Karpas-422 (cell line): ENCODE measurements around the gene SP5. TPM values are rescaled to one million over a fixed set of nuclear protein-coding genes. Genes with fewer than 3 reads are reported as not detected.

ENCODE experiments used
- DNase-seq: peaks from one replicate; pipeline ENCODE4 v3.0.0-alpha.2; 2015
- H2AFZ ChIP-seq: fragments of 200-600 bp; sonication (generic); 2 replicates; pipeline ENCODE4 v1.6.1; 2014; ENCODE audit warnings: antibody characterized with exemption, low read length, mixed read lengths
- H3K27ac ChIP-seq: fragments of 200-600 bp; sonication (generic); 2 replicates; pipeline ENCODE4 v1.5.1; 2014; ENCODE audit warnings: mild to moderate bottlenecking, low read length, moderate library complexity
- H3K27me3 ChIP-seq: fragments of 200-600 bp; sonication (generic); 2 replicates; pipeline ENCODE4 v1.6.1; 2014; ENCODE audit warnings: low read length, mixed read lengths
- H3K36me3 ChIP-seq: fragments of 200-600 bp; sonication (generic); 2 replicates; pipeline ENCODE4 v1.6.1; 2014; ENCODE audit warnings: low read length, mixed read lengths; ENCODE audit not compliant: insufficient read depth
- H3K4me1 ChIP-seq: fragments of 200-600 bp; sonication (generic); 2 replicates; pipeline ENCODE4 v1.6.1; 2014; ENCODE audit warnings: mild to moderate bottlenecking, low read length, mixed read lengths
- H3K4me2 ChIP-seq: fragments of 200-600 bp; sonication (generic); 2 replicates; pipeline ENCODE4 v1.6.1; 2014; ENCODE audit warnings: low read length, low read depth, mild to moderate bottlenecking; ENCODE audit not compliant: poor library complexity, severe bottlenecking
- H3K4me3 ChIP-seq: fragments of 200-600 bp; sonication (generic); 2 replicates; pipeline ENCODE4 v1.5.1; 2014; ENCODE audit warnings: mild to moderate bottlenecking, antibody characterized with exemption, low read length, mixed read lengths
- H3K79me2 ChIP-seq: fragments of 200-600 bp; sonication (generic); 2 replicates; pipeline ENCODE4 v1.6.1; 2014; ENCODE audit warnings: mild to moderate bottlenecking, low read length, mixed read lengths
- H3K9ac ChIP-seq: fragments of 200-600 bp; sonication (generic); 2 replicates; pipeline ENCODE4 v1.6.0; 2014; ENCODE audit warnings: low read length
- H3K9me2 ChIP-seq: fragments of 200-600 bp; sonication (generic), shearing (Covaris generic); replicated peaks from 2 replicates; pipeline ENCODE4 v1.6.0; 2014; ENCODE audit warnings: mild to moderate bottlenecking, low read length, moderate library complexity; ENCODE audit not compliant: insufficient read depth
- H3K9me3 ChIP-seq: fragments of 300-700, 200-600 bp; sonication (generic); 2 replicates; pipeline ENCODE4 v1.6.1; 2014; ENCODE audit warnings: low read length, mixed read lengths
- H4K20me1 ChIP-seq: fragments of 200-600 bp; sonication (generic); 2 replicates; pipeline ENCODE4 v1.6.1; 2014; ENCODE audit warnings: mild to moderate bottlenecking, antibody characterized with exemption, low read length, low read depth; ENCODE audit not compliant: insufficient read depth
- total RNA-seq: library from RNA; depleted of rRNA; stranded (reverse); fragments of >200 nt; shearing (Covaris generic); gene quantifications from 2 replicates; pipeline ENCODE4 v1.2.3, GENCODE V29; 2014; ENCODE audit warnings: low replicate concordance

SP5 gene
- total RNA-seq, 1 experiment from 2014 or later, result not detected

GRCh38 chr2:170701011-170701410, 14.1 kb upstream of the SP5 start:
- Histone ChIP-seq H3K27me3 (no peaks in the 10 kb centered on the region; the same call in 1 of the 2 replicates), H3K4me1 (no peaks in the 10 kb centered on the region)

GRCh38 chr2:170703776-170704476, 11.2 kb upstream of the SP5 start:
- Histone ChIP-seq H3K4me3 (no peak overlapping the region), H3K4me1 (no peaks in the 10 kb centered on the region), H3K9ac (no peak overlapping the region), H3K4me2 (no peak overlapping the region), H3K79me2 (no peaks in the 10 kb centered on the region), H3K27ac (no peak overlapping the region), H4K20me1 (no peaks in the 10 kb centered on the region), H2AFZ (no peak overlapping the region), H3K9me2 (no peaks in the 10 kb centered on the region), H3K9me3 (no peaks in the 10 kb centered on the region), H3K27me3 (no peaks in the 10 kb centered on the region; the same call in 1 of the 2 replicates), H3K36me3 (no peaks in the 10 kb centered on the region)
- no peak for DNase-seq

More at GRCh38 chr2:170701011-170701410, 14.1 kb upstream of the SP5 start:
- no peaks in the 10 kb centered on the region for H3K9me3 ChIP-seq
- H3K9me2 ChIP-seq, result no peaks in the 10 kb centered on the region
- no peaks in the 10 kb centered on the region for H3K79me2 ChIP-seq
- H2AFZ ChIP-seq, result no peak overlapping the region
- H3K36me3 ChIP-seq, result no peaks in the 10 kb centered on the region
- H4K20me1 ChIP-seq, result no peaks in the 10 kb centered on the region
- H3K4me3 ChIP-seq, result no peak overlapping the region
- H3K4me2 ChIP-seq, result no peak overlapping the region
- H3K9ac ChIP-seq, result no peak overlapping the region
- no peak overlapping the region for H3K27ac ChIP-seq
- no peak for DNase-seq

- Histone ChIP-seq H3K4me3 (no peak overlapping the region), H3K36me3 (no peaks in the 10 kb centered on the region), H3K9me2 (no peaks in the 10 kb centered on the region), H3K9ac (no peak overlapping the region), H3K79me2 (no peaks in the 10 kb centered on the region), H3K4me1 (no peaks in the 10 kb centered on the region), H3K4me2 (no peak overlapping the region), H3K27ac (no peak overlapping the region), H3K27me3 (no peaks in the 10 kb centered on the region), H2AFZ (no peak overlapping the region), H3K9me3 (no peaks in the 10 kb centered on the region), H4K20me1 (no peaks in the 10 kb centered on the region)
- DNase-seq, result no peak
These were observed 7.0 kb upstream of the SP5 start for GRCh38 chr2:170707821-170708795.

- Histone ChIP-seq H3K4me2 (no peak overlapping the region), H4K20me1 (no peaks in the 10 kb centered on the region), H3K9ac (no peak overlapping the region), H3K27ac (no peak overlapping the region), H3K4me3 (no peak overlapping the region), H3K36me3 (no peaks in the 10 kb centered on the region), H3K79me2 (no peaks in the 10 kb centered on the region), H3K27me3 (no peaks in the 10 kb centered on the region), H3K4me1 (no peaks in the 10 kb centered on the region), H3K9me2 (no peaks in the 10 kb centered on the region), H2AFZ (no peak overlapping the region), H3K9me3 (no peaks in the 10 kb centered on the region)
- no peak for DNase-seq
These were observed 4.5 kb upstream of the SP5 start for GRCh38 chr2:170710609-170710979.

- Histone ChIP-seq H3K27me3 (no peaks in the 10 kb centered on the region), H4K20me1 (no peaks in the 10 kb centered on the region), H3K4me2 (no peak overlapping the region), H3K36me3 (no peaks in the 10 kb centered on the region), H3K4me1 (no peaks in the 10 kb centered on the region), H3K9ac (no peak overlapping the region), H3K9me3 (no peaks in the 10 kb centered on the region), H3K27ac (no peak overlapping the region), H3K79me2 (no peaks in the 10 kb centered on the region), H2AFZ (no peak overlapping the region), H3K9me2 (no peaks in the 10 kb centered on the region), H3K4me3 (no peak overlapping the region)
- no peak for DNase-seq
These were observed 3.9 kb upstream of the SP5 start for GRCh38 chr2:170711196-170711773.

- Histone ChIP-seq H3K4me3 (no peak overlapping the region), H3K9ac (no peak overlapping the region), H3K9me3 (no peaks in the 10 kb centered on the region), H3K27ac (no peak overlapping the region), H3K9me2 (no peaks in the 10 kb centered on the region), H2AFZ (no peak overlapping the region), H3K27me3 (no peaks in the 10 kb centered on the region), H3K4me1 (no peaks in the 10 kb centered on the region), H3K79me2 (no peaks in the 10 kb centered on the region), H3K36me3 (no peaks in the 10 kb centered on the region), H4K20me1 (no peaks in the 10 kb centered on the region), H3K4me2 (no peak overlapping the region)
- DNase-seq, result no peak
These were observed 3.1 kb upstream of the SP5 start for GRCh38 chr2:170711774-170712652.

- Histone ChIP-seq H3K79me2 (no peaks in the 10 kb centered on the region), H3K4me3 (no peak overlapping the region)
These were observed 2.2 kb upstream of the SP5 start for GRCh38 chr2:170712653-170713542.

More at GRCh38 chr2:170712653-170713542, 2.2 kb upstream of the SP5 start:
- H3K9ac ChIP-seq, result no peak overlapping the region
- no peak overlapping the region for H2AFZ ChIP-seq
- H3K4me2 ChIP-seq, result no peak overlapping the region
- no peaks in the 10 kb centered on the region for H3K4me1 ChIP-seq
- H4K20me1 ChIP-seq, result no peaks in the 10 kb centered on the region
- no peak for DNase-seq
- H3K27me3 ChIP-seq, result no peaks in the 10 kb centered on the region
- no peaks in the 10 kb centered on the region for H3K36me3 ChIP-seq
- H3K9me2 ChIP-seq, result no peaks in the 10 kb centered on the region
- H3K9me3 ChIP-seq, result no peaks in the 10 kb centered on the region
- H3K27ac ChIP-seq, result no peak overlapping the region
